AG04450 (cell line): ENCODE measurements around the gene PLD6. TPM values are rescaled to one million over a fixed set of nuclear protein-coding genes. Genes with fewer than 3 reads are reported as not detected.

Experiments used
- CTCF ChIA-PET: fragments of 300-600, 350-600 bp; formaldehyde crosslinking; extraction: SDS; loops from one replicate; lab custom pipeline; 2022; ENCODE audit warnings: antibody characterized with exemption, inconsistent platforms; lab: Charles Lee
- POLR2A ChIA-PET: fragments of 350-600 bp; formaldehyde crosslinking; extraction: SDS; loops from one replicate; lab custom pipeline; 2021; ENCODE audit warnings: antibody characterized with exemption, inconsistent platforms; lab: Yijun Ruan, JAX
- DNase-seq: peaks from one replicate; pipeline ENCODE4 v3.0.0-alpha.2; 2011; ENCODE audit warnings: low read depth, low spot score
- H3K27ac ChIP-seq: one replicate; pipeline ENCODE4 v1.5.1; 2012; ENCODE audit warnings: low read depth, low read length, control low read depth
- H3K27me3 ChIP-seq: one replicate; pipeline ENCODE4 v1.6.0; 2012; ENCODE audit warnings: low read length; ENCODE audit not compliant: control insufficient read depth, insufficient read depth
- H3K4me3 ChIP-seq: 2 replicates; pipeline ENCODE4 v1.5.1; 2011; ENCODE audit warnings: mild to moderate bottlenecking, low read depth, low read length, control low read depth
- H3K9me3 ChIP-seq: 2 replicates; pipeline ENCODE4 v1.5.1; 2012; ENCODE audit warnings: low read length; ENCODE audit not compliant: control insufficient read depth, insufficient read depth
- polyA plus RNA-seq: library from polyadenylated mRNA; depleted of rRNA; stranded (reverse); fragments of >200 nt; gene quantifications from 2 replicates; pipeline ENCODE4 v1.2.3, GENCODE V29; 2011
- TF ChIP-seq, protein P1 (sequence below): IDR thresholded peaks from 2 replicates; pipeline ENCODE4 v1.5.1; 2011; ENCODE audit warnings: low read depth, low read length, control low read depth, inconsistent platforms

Gene PLD6
- polyA plus RNA-seq, 1 experiment: 1.6 TPM

DNA sequence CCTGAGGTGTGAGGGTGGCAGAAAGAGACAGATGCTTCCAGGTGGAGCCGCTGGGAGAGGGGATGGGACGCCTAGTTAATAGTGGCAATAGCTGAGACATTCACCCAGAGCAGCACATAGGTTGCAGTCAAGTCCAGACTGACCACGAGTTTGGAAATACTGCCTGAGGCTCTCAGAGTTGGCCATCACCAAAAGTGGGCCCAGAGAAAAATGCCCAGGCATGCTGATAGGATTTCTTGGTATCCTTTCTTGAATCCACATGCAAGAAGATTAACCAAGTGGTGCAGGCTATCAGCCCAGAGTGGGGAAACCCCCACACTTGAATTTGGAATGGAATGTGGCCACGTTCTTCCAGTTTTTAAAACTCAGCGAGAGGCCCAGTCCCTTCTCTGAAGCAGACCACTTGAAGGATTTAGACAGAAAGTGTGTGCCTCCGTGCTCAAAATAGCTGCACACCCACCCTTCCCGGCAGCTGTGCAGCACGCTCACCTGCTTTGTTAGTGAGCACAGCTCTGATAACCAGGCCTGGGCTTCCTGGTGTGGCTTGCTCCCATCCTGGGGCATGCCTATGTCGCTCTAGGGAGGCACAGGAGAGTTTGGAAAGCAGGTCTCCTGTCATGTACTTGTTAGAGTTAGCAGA lies 35.7 kb downstream of the PLD6 start:
- Histone ChIP-seq H3K9me3 (no peaks in the 10 kb centered on the region; the same call in 1 of the 2 replicates), H3K27ac (no peak overlapping the region), H3K4me3 (no peak overlapping the region), H3K27me3 (no peaks in the 10 kb centered on the region)
- TF ChIP-seq, protein P1, sequence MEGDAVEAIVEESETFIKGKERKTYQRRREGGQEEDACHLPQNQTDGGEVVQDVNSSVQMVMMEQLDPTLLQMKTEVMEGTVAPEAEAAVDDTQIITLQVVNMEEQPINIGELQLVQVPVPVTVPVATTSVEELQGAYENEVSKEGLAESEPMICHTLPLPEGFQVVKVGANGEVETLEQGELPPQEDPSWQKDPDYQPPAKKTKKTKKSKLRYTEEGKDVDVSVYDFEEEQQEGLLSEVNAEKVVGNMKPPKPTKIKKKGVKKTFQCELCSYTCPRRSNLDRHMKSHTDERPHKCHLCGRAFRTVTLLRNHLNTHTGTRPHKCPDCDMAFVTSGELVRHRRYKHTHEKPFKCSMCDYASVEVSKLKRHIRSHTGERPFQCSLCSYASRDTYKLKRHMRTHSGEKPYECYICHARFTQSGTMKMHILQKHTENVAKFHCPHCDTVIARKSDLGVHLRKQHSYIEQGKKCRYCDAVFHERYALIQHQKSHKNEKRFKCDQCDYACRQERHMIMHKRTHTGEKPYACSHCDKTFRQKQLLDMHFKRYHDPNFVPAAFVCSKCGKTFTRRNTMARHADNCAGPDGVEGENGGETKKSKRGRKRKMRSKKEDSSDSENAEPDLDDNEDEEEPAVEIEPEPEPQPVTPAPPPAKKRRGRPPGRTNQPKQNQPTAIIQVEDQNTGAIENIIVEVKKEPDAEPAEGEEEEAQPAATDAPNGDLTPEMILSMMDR: no peak
- ChIA-PET CTCF (no interaction called here), POLR2A (interaction anchor here (0.7 kb wide), 1 partner anchor 60 kb away, joined by 3 read pairs; no protein-coding TSS in a partner anchor)
- DNase-seq: no peak

DNA sequence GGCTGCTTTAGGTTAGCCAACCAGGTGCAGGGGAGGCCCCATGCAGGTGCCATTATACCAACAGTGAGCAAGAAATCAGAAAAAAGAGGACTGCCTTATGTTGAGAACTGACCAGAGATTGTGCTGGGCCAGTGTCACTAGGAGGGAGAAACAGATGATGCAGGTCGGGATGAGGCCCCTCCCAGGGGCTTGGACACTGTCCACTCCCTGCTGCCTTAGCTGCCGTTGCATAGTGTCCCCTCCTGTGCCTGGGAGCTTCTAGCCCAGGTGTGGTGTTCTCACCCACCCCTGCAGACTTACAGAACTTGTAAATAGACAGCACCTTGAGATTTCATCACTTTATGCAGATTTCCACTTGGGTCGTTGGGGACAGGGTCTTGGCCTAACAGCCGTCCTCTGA lies 36.7 kb downstream of the PLD6 start:
- POLR2A ChIA-PET: interaction anchor here (0.6 to 0.9 kb wide), 2 partner anchors 10 to 20 kb away, joined by 3 to 5 read pairs; no protein-coding TSS in a partner anchor
- CTCF ChIA-PET: no interaction called here
- Histone ChIP-seq H3K4me3 (no peak overlapping the region), H3K27ac (no peak overlapping the region), H3K9me3 (no peaks in the 10 kb centered on the region; the same call in 1 of the 2 replicates), H3K27me3 (no peaks in the 10 kb centered on the region)
- DNase-seq: no peak
- TF ChIP-seq, protein P1: no peak

DNA sequence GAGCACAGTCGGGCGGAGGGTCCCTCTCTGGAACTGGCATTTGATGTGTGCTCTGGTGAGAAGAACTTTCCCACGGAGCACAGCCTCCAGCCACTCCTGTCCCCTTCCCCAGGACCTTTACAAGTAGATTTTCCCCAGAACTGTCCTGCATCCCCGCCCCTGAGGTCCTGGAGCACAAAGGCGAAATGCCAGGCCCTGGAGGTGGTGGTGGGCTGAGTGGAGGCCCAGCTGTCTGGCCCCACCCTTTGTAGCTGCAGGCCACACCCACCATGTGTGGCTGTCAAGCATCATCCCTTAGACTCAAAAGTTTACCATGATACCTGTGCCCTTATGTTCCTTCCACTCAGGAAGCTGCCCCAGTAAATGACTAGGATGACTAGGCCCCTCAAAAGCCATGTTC lies 37.7 kb downstream of the PLD6 start:
- TF ChIP-seq, protein P1: no peak
- ChIA-PET POLR2A (interaction anchor here (0.9 kb wide), 1 partner anchor 9 kb away, joined by 3 read pairs; no protein-coding TSS in a partner anchor), CTCF (no interaction called here)
- Histone ChIP-seq H3K27me3 (no peaks in the 10 kb centered on the region), H3K4me3 (no peak overlapping the region), H3K27ac (no peak overlapping the region), H3K9me3 (no peaks in the 10 kb centered on the region; the same call in 1 of the 2 replicates)
- DNase-seq: no peak

DNA sequence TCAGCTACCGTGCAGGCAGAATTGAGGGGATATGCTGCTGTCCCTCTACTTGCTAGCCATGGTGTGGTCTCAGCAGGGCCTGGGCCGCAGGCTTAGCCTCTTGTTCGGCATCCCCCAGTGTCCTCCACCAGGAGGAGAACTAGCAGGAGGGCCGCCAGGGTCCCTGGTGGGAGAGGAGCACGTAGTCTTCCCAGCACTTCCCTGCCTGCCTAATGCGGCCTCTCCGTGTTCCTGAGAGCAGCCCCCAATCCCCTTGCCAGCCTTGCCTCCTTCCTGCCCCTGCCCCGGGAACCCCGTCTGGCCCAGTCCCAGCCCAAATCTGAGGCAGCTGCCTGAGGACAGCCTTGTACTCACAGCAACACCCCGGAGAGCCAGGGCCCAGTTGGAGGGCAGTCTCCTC lies 38.1 kb downstream of the PLD6 start:
- TF ChIP-seq, protein P1: no peak
- Histone ChIP-seq H3K4me3 (no peak overlapping the region), H3K27ac (no peak overlapping the region), H3K9me3 (no peaks in the 10 kb centered on the region; the same call in 1 of the 2 replicates), H3K27me3 (no peaks in the 10 kb centered on the region)
- ChIA-PET CTCF (no interaction called here), POLR2A (no interaction called here)
- DNase-seq: no peak

DNA sequence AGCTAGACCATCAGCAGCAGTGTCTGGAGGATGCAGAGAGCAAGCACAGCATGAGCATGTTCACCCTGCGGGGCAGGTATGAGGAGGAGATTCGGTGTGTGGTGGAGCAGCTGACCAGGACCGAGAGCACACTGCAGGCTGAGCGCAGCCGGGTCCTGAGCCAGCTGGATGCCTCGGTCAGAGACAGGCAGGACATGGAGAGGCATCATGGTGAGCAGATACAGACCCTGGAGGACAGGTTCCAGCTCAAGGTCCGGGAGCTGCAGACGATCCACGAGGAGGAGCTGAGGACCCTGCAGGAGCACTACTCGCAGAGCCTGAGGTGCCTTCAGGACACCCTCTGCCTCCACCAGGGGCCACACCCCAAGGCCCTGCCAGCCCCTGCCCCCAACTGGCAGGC lies 38.8 kb downstream of the PLD6 start:
- Histone ChIP-seq H3K27ac (no peak overlapping the region), H3K27me3 (no peaks in the 10 kb centered on the region), H3K4me3 (no peak overlapping the region), H3K9me3 (no peaks in the 10 kb centered on the region; the same call in 1 of the 2 replicates)
- ChIA-PET POLR2A (no interaction called here), CTCF (no interaction called here)
- no peak for DNase-seq
- TF ChIP-seq, protein P1: no peak
